Measurements from ENCODE around the gene PYROXD2.
A peak's percentile ranks its signal among the peaks of the same experiment; 100 is the strongest.

PYROXD2 gene

GRCh38 chr10:98390406-98390805 lies 24.6 kb downstream of the PYROXD2 start:
- DNase-seq (ENCODE audit: low read depth) = no peak

GRCh38 chr10:98389398-98389797 lies 25.6 kb downstream of the PYROXD2 start:
- no peak for DNase-seq (ENCODE audit: low read depth)

GRCh38 chr10:98388101-98388655 lies 26.8 kb downstream of the PYROXD2 start:
- DNase-seq (ENCODE audit: low read depth) = no peak

GRCh38 chr10:98384531-98385133 lies 30.4 kb downstream of the PYROXD2 start:
- no peak for DNase-seq (ENCODE audit: low read depth)

DNA sequence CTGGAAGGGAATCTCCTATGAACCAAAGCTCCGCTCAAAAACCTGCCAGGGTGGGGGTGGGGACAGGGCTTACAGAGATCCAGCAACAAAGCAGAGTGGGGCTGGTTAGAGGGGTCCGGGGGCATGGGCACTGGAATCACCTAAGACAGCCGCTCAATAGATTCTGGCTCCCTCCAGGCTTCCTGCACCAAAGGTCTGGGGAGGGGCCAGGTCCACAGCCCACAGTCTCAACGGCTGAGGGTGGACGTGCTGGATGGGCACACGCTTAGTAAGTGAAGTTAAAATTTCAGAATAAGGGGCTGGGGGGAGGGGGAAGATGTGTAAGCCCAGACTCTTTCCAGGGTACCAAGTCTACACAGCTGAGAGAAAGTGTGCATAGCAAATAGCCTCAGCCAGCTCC lies 31.1 kb downstream of the PYROXD2 start:
- no peak for DNase-seq (ENCODE audit: low read depth)

- peak; percentile 20 for DNase-seq (ENCODE audit: low read depth)
These were observed 31.8 kb downstream of the PYROXD2 start for GRCh38 chr10:98383134-98383667.

DNA sequence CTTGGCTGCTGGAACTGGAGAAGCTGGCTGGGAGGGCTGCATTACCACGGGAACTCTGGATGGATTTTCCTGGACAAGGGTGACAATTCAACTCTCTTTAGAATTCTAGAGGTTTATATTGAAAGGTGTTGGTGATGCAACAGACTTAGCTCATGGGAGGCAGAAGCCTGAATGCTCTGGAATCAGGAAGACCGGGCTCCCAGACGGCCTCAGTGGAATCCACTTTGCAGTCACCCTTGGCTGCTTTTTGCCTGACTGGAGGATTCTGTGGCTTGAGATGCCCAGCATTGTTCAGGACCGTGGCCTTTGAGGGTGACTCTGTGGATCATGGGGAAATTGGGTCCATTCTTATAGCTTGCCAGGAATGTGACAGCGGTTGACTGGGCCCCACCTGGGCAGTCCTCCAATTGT lies 32.3 kb downstream of the PYROXD2 start:
- DNase-seq (ENCODE audit: low read depth) = no peak

GRCh38 chr10:98380493-98381339 lies 34.3 kb downstream of the PYROXD2 start:
- no peak for DNase-seq (ENCODE audit: low read depth)

DNA sequence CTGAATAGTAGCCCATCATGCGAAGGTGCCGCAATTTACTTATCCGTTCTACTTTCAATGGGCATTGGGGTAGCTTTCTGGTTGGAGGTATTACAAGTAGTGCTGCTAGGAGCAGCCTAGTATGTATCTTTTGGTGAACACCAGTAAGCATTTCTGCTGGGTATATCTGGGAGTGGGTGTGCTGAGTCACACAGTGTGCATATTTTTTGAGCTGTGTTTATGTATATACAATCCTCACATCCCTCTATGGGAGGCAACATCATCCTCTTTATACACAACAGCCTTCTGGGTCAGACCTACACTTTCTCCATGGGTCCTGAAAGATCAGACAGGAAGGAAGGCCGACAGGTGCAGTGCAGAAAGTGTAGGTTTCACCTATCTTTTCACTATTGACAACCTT lies 36.3 kb downstream of the PYROXD2 start:
- no peak for DNase-seq (ENCODE audit: low read depth)

DNA sequence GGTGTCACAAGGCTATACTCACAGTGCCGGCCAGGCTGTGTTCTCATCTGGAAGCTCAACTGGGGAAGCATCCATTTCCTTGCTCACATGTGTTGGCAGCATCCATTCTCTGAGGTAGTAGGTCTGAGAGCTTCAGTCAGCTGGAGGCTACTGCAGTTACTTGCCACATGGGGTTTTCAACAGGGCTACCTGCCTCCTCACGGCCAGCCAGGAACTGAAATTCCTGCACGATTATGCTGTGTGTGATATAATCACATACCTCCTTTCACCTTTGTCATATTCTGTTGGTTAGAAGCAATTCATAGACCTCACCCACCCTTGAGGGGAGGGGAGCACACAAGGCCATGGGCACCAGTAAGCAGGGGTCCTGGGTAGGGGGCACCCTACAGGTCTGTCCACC lies 37.4 kb downstream of the PYROXD2 start:
- DNase-seq (ENCODE audit: low read depth) = no peak

DNA sequence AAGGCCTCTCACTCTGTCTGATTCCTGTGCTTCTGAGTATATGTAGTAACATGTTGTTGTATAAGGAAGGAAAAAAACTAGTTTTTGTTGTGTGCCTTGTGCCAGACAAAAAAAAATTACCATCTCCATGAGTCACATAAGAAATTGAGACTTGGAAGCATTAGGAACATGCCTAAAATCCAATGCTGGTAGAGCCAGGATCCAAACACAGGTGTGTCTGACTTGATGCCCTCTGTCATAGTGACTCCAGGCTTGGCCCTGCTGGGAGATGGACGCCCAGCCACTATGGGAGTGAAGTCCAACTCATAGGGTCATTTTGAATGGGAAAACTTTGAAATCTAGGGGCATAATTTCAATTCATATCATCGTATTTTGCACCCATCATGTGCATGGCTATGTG lies 38.0 kb downstream of the PYROXD2 start:
- no peak for DNase-seq (ENCODE audit: low read depth)

- DNase-seq (ENCODE audit: low read depth) = no peak
These were observed 38.5 kb downstream of the PYROXD2 start for GRCh38 chr10:98376485-98376884.

DNA sequence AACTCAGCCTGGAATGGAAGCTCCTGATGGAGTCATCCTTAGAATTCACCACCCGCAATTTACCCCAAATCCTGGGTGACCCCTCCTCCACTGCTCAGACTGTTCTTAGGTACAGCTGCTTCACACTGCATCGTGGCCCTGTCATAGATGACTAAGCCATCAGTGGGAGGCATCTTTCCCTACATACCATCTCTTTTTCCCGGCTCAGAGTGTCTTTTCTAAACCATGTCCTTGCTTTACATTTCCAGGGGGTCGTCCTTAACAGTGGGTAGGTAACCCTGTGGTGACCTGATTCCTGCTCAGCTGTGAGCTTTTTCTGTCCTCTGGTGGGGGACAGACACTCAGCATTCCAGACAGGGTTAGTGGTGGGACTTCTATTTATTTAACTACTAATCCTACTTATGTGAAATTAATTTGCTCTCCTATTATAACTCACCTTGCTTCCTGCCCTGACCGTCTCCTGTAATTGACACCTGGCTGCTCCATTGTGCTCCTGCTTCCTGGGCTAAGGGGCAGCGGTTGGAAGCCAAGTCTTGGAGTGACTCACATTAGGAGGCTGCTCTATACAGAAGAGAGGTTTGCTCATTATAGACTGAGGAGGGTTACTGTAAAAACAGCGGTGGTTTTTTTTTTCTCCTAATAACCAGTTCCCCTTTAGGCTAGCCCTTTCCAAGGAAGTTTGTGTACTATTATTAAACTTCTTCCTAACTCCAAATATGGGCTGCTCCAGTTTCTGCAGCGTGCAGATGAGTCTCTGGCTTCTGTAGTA lies 40.6 kb downstream of the PYROXD2 start:
- DNase-seq (ENCODE audit: low read depth) = no peak

GRCh38 chr10:98373260-98374040 lies 41.5 kb downstream of the PYROXD2 start:
- DNase-seq (ENCODE audit: low read depth) = no peak

DNA sequence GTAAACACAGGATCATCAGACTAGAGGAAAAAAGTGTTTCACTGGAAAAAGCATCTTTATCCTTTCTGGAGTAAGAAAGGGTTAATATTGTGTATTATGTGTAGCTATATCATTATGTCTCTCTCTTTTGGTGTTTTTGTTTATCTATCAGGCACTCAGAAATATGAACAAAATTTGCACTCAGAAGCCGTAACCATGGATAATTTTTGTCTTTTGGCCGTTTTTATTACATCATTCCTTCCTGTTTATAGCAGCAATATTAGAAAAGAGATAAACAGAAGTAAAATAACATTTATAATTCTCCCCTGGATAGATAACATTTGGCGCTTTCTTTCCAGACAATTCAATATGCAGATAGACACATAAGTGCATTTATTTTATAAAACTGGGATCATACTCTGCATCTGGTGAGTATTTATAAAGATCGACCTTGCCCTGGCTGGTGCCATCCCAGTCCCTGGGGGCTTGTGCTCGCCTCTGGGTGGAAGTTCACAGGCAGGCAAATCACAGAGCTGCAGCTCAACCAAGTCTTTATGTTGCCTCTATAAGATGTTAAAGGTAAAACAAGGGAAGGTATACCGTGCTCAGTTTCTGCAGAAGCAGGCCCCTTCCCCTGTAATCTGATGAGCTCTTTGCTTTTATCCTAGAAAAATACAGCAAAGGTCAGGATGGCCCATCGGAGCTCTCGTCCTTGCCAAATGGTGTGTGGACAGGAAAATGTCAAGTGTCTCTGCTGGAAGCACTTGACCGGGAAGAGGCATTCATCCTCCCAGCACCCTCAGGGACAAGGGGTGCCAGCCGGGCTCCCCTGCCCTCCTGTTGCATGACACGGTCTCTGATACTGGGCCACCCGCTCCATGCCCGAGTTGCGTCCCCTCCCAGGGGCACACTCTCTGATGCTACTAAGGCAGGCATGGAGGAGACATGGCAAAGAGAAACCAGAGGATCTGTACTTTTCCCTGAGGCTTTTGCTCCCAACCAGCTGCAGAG lies 43.9 kb downstream of the PYROXD2 start:
- no peak for DNase-seq (ENCODE audit: low read depth)

DNA sequence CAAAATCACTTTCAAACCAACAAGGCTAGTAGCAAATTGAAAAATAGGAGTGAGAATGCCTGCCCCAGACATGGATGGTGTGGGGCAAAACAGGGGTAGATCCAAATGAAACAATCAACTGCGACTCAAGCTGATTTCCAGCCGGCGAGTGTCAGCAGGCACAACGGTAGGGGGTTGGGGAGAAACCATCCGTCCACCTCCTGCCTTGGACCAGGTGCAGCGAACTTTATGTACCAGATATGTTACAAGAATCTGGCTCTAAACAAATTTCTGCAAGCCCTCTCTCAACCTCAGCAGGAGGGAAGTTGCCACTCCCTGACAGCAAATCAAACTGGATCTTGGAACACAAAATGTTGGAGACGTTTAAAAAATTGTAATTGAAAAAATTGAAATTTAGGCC lies 45.2 kb downstream of the PYROXD2 start:
- no peak for DNase-seq (ENCODE audit: low read depth)

GRCh38 chr10:98368644-98369043 lies 46.3 kb downstream of the PYROXD2 start:
- no peak for DNase-seq (ENCODE audit: low read depth)

DNA sequence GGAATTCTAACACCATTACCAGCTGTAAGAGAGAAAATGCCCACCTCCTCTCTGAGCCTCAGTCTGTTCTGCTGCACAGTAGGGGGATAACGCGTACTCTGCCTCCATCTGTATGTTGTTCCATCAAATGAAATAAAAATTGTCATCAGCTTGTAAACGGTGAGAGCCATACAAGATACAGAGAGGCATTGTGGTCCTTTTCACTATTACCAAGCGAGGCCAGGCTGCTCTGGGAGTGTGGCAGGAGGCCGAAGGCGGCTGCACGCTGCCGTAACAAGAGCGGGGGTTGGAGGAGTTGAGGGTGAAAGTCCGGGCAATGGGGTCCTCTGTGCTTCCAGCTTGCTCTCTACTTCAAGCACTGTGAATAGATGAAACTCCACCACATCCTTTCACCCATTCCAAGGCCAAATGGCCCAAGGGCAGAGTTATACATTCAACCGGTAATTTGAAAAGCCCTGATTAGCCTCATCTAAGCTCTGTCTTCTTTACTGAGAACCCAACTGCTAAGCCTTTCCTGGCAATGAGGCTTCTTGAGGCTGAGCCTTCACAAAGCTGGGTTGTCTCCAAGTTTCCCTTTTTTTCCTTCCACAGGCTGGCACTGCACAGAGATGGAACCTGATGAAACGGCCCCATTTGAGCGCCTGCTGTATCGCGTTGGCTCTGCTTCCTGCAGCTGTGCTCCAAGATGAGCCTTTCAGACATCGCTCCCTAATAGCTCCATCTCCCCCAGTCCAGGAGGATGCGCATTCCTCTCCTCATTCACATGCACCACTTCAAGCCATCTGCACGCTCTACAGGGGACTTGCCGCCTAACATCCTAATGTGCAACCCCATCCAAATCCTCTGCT lies 47.2 kb downstream of the PYROXD2 start:
- DNase-seq (ENCODE audit: low read depth) = no peak

- no peak for DNase-seq (ENCODE audit: low read depth)
These were observed 48.9 kb downstream of the PYROXD2 start for GRCh38 chr10:98366062-98366530.
